HG02678 (cell line): ENCODE measurements around the gene GBX1.

Source experiments
- ATAC-seq: cut with Tn5 transposase; IDR thresholded peaks from one replicate; pipeline ENCODE4 v1.9.1; 2021; ENCODE audit warnings: mild to moderate bottlenecking, moderate library complexity; ENCODE audit not compliant: unreplicated experiment

GBX1 gene

GRCh38 chr7:151167197-151167961 is at the start of gene GBX1:
GBX1 (minus strand) TSS chr7:151167694; CDS start chr7:151167548, 146 bp downstream.
- ATAC-seq: no peak

- no peak for ATAC-seq
Observed at GRCh38 chr7:151215396-151215795, 47.9 kb upstream of the GBX1 start.

GRCh38 chr7:151213826-151214225 is 46.3 kb upstream of the GBX1 start:
- no peak for ATAC-seq

GRCh38 chr7:151212626-151213025 is 45.1 kb upstream of the GBX1 start:
- no peak for ATAC-seq

- no peak for ATAC-seq
Observed at GRCh38 chr7:151211155-151211772, 43.8 kb upstream of the GBX1 start.

GRCh38 chr7:151210087-151210854 is 42.8 kb upstream of the GBX1 start, which contains the start of gene H2BK1:
H2BK1 (minus strand) TSS chr7:151210488; CDS start chr7:151210318, 170 bp downstream.
- no peak for ATAC-seq

- ATAC-seq: no peak
Observed at GRCh38 chr7:151209588-151209987, 42.1 kb upstream of the GBX1 start.

- ATAC-seq: no peak
Observed at GRCh38 chr7:151208253-151208862, 40.9 kb upstream of the GBX1 start.

GRCh38 chr7:151207804-151208203 is 40.3 kb upstream of the GBX1 start:
- no peak for ATAC-seq

GRCh38 chr7:151207315-151207714 is 39.8 kb upstream of the GBX1 start:
- no peak for ATAC-seq

GRCh38 chr7:151206914-151207313 is 39.4 kb upstream of the GBX1 start:
- ATAC-seq: no peak

- ATAC-seq: no peak
Observed at GRCh38 chr7:151205730-151206129, 38.2 kb upstream of the GBX1 start.

GRCh38 chr7:151204383-151205032 is 37.0 kb upstream of the GBX1 start:
- ATAC-seq: no peak

- ATAC-seq: no peak
Observed at GRCh38 chr7:151202836-151203235, 35.3 kb upstream of the GBX1 start.

GRCh38 chr7:151201751-151202150 is 34.3 kb upstream of the GBX1 start:
- ATAC-seq: no peak

GRCh38 chr7:151201344-151201743 is 33.9 kb upstream of the GBX1 start:
- no peak for ATAC-seq

- no peak for ATAC-seq
Observed at GRCh38 chr7:151198945-151199848, 31.7 kb upstream of the GBX1 start.

- ATAC-seq: no peak
Observed at GRCh38 chr7:151197932-151198331, 30.4 kb upstream of the GBX1 start.

GRCh38 chr7:151195616-151196450 is 28.3 kb upstream of the GBX1 start:
- ATAC-seq: no peak
